Mammary epithelial cell (primary cell): ENCODE measurements around the gene GRAMD2A.

Experiments used
- EZH2 ChIP-seq: IDR thresholded peaks from 2 replicates; pipeline ENCODE4 v1.6.1; 2012; ENCODE audit warnings: low read length, inconsistent platforms, borderline replicate concordance
- TF ChIP-seq, protein P1 (sequence below), 2 donors: IDR thresholded peaks in 1 of 2; conservative IDR thresholded peaks in 1 of 2; 2 replicates each; pipeline ENCODE4 v1.5.1; 2011 to 2012; ENCODE audit warnings: inconsistent platforms in 2 of 2, low read length in 2 of 2, mild to moderate bottlenecking in 2 of 2, control low read depth in 1 of 2, low read depth in 1 of 2; ENCODE audit not compliant: insufficient read depth in 1 of 2; ENCODE audit errors: extremely low read depth in 1 of 2

DNA sequence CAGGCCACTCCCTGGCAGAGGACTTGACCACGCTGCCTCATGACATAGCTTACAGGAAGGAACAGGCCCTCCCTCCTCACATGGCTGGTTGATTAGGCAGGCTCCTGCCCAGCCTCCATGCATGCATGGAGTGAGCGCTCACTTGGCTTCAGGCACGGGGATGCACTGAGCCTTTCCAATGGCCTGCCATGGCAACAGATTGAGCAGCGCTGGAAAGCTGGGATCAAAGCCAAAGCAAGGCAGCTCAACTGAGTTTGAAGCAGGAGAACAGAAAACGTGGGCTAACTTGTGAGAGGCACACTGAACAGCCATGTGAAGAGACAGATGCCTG, 5.9 kb upstream of the GRAMD2A start:
- TF ChIP-seq, protein P1, sequence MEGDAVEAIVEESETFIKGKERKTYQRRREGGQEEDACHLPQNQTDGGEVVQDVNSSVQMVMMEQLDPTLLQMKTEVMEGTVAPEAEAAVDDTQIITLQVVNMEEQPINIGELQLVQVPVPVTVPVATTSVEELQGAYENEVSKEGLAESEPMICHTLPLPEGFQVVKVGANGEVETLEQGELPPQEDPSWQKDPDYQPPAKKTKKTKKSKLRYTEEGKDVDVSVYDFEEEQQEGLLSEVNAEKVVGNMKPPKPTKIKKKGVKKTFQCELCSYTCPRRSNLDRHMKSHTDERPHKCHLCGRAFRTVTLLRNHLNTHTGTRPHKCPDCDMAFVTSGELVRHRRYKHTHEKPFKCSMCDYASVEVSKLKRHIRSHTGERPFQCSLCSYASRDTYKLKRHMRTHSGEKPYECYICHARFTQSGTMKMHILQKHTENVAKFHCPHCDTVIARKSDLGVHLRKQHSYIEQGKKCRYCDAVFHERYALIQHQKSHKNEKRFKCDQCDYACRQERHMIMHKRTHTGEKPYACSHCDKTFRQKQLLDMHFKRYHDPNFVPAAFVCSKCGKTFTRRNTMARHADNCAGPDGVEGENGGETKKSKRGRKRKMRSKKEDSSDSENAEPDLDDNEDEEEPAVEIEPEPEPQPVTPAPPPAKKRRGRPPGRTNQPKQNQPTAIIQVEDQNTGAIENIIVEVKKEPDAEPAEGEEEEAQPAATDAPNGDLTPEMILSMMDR (conservative IDR thresholded peaks at IDR 0.05 in 1 of 2, IDR thresholded peaks at IDR 0.05 in 1 of 2; ENCODE audit: extremely low read depth in 1 of 2, insufficient read depth in 1 of 2, low read depth in 1 of 2, low read length in 2 of 2) = no peak
- no peak for TF ChIP-seq EZH2
